ENCODE data around the gene LURAP1L.

The LURAP1L gene

GRCh38 chr9:12774861-12775678 lies at the start of gene LURAP1L:
Gene LURAP1L (plus strand): TSS chr9:12775020. CDS start chr9:12775716, 696 bp downstream.
- peak; percentile 52 for DNase-seq (ENCODE audit: low read depth)

GRCh38 chr9:12726795-12727194 lies 48.0 kb upstream of the LURAP1L start:
- DNase-seq (ENCODE audit: low read depth) = no peak

GRCh38 chr9:12730198-12730597 lies 44.6 kb upstream of the LURAP1L start:
- DNase-seq (ENCODE audit: low read depth) = no peak

GRCh38 chr9:12730927-12731326 lies 43.9 kb upstream of the LURAP1L start:
- DNase-seq (ENCODE audit: low read depth) = no peak

GRCh38 chr9:12732971-12733370 lies 41.8 kb upstream of the LURAP1L start:
- no peak for DNase-seq (ENCODE audit: low read depth)

- no peak for DNase-seq (ENCODE audit: low read depth)
Measured at GRCh38 chr9:12735665-12736064, 39.2 kb upstream of the LURAP1L start.

- DNase-seq (ENCODE audit: low read depth) = no peak
Measured at GRCh38 chr9:12737871-12738270, 36.9 kb upstream of the LURAP1L start.

GRCh38 chr9:12739014-12739652 lies 35.7 kb upstream of the LURAP1L start:
- DNase-seq (ENCODE audit: low read depth) = peak; percentile 19

- peak; percentile 7 for DNase-seq (ENCODE audit: low read depth)
Measured at GRCh38 chr9:12740845-12741244, 34.0 kb upstream of the LURAP1L start.

GRCh38 chr9:12748016-12748415 lies 26.8 kb upstream of the LURAP1L start:
- DNase-seq (ENCODE audit: low read depth) = peak; percentile 16

GRCh38 chr9:12748954-12749353 lies 25.9 kb upstream of the LURAP1L start:
- no peak for DNase-seq (ENCODE audit: low read depth)

GRCh38 chr9:12753931-12754330 lies 20.9 kb upstream of the LURAP1L start:
- DNase-seq (ENCODE audit: low read depth) = no peak

- DNase-seq (ENCODE audit: low read depth) = peak; percentile 7
Measured at GRCh38 chr9:12759761-12760160, 15.1 kb upstream of the LURAP1L start.

GRCh38 chr9:12760758-12761157 lies 14.1 kb upstream of the LURAP1L start:
- no peak for DNase-seq (ENCODE audit: low read depth)

GRCh38 chr9:12764150-12764549 lies 10.7 kb upstream of the LURAP1L start:
- DNase-seq (ENCODE audit: low read depth) = no peak

GRCh38 chr9:12765088-12765798 lies 9.6 kb upstream of the LURAP1L start:
- no peak for DNase-seq (ENCODE audit: low read depth)

GRCh38 chr9:12766357-12766756 lies 8.5 kb upstream of the LURAP1L start:
- no peak for DNase-seq (ENCODE audit: low read depth)

GRCh38 chr9:12770261-12770660 lies 4.6 kb upstream of the LURAP1L start:
- no peak for DNase-seq (ENCODE audit: low read depth)

- DNase-seq (ENCODE audit: low read depth) = peak; percentile 48
Measured at GRCh38 chr9:12771891-12772290, 2.9 kb upstream of the LURAP1L start.

- DNase-seq (ENCODE audit: low read depth) = no peak
Measured at GRCh38 chr9:12773562-12773961, 1.3 kb upstream of the LURAP1L start.

- peak; percentile 81 for DNase-seq (ENCODE audit: low read depth)
Measured at GRCh38 chr9:12775679-12776512, 1.1 kb downstream of the LURAP1L start.

GRCh38 chr9:12776513-12777055 lies 1.8 kb downstream of the LURAP1L start:
- DNase-seq (ENCODE audit: low read depth) = no peak
